H1 (cell line): Measurements from ENCODE around the gene GPC3. TPM values are rescaled to one million over a fixed set of nuclear protein-coding genes. Genes with fewer than 3 reads are reported as not detected.

ENCODE experiments used
- CTCF ChIA-PET: fragments of 300-600 bp; sonication (Branson Sonifier 250); formaldehyde crosslinking; loops from one replicate; lab custom pipeline; 2021; ENCODE audit not compliant: partially characterized antibody; lab: Charles Lee
- POLR2A ChIA-PET: fragments of 300-600 bp; sonication (Branson Sonifier 250); formaldehyde crosslinking; loops from one replicate; lab custom pipeline; 2021; ENCODE audit warnings: inconsistent platforms; ENCODE audit not compliant: partially characterized antibody; lab: Charles Lee
- DNase-seq, 2 experiments: peaks; one replicate each; pipeline versions ENCODE4 v3.0.0 to v3.0.0-alpha.2; 2010 to 2022; ENCODE audit warnings: low spot score in 2 of 2, low read depth in 1 of 2, mixed read lengths in 1 of 2
- FAIRE-seq: peaks from 2 replicates; lab custom pipeline; 2011; peaks lifted over from hg19 to GRCh38; lab: Jason Lieb, UNC
- H2AFZ ChIP-seq: 2 replicates; pipeline ENCODE4 v1.8.1; 2012; ENCODE audit warnings: low read length, inconsistent platforms
- H2AK5ac ChIP-seq: 2 replicates; pipeline ENCODE4 v1.6.1; 2013; ENCODE audit warnings: low read depth, low read length
- H2BK120ac ChIP-seq: replicated peaks from 2 replicates; pipeline ENCODE3; 2013; ENCODE audit warnings: low read depth, low read length, inconsistent platforms
- H2BK12ac ChIP-seq: 2 replicates; pipeline ENCODE4 v1.6.1; 2013; ENCODE audit warnings: low read depth, low read length
- H2BK15ac ChIP-seq: 2 replicates; pipeline ENCODE4 v1.6.1; 2013; ENCODE audit warnings: low read length
- H2BK20ac ChIP-seq: 2 replicates; pipeline ENCODE4 v1.6.1; 2013; ENCODE audit warnings: low read length
- H2BK5ac ChIP-seq: 2 replicates; pipeline ENCODE4 v1.6.1; 2013; ENCODE audit warnings: low read depth, low read length
- H3K14ac ChIP-seq: 2 replicates; pipeline ENCODE4 v1.6.1; 2013; ENCODE audit warnings: inconsistent platforms; ENCODE audit not compliant: insufficient read length
- H3K18ac ChIP-seq: 2 replicates; pipeline ENCODE4 v1.6.1; 2013; ENCODE audit warnings: low read length; ENCODE audit errors: extremely low read depth
- H3K23ac ChIP-seq: 2 replicates; pipeline ENCODE4 v1.6.1; 2013; ENCODE audit warnings: inconsistent platforms; ENCODE audit not compliant: insufficient read length
- H3K23me2 ChIP-seq: 2 replicates; pipeline ENCODE4 v1.6.1; 2013; ENCODE audit warnings: low read depth, low read length
- H3K27ac ChIP-seq: 2 replicates; pipeline ENCODE4 v1.6.1; 2011; ENCODE audit warnings: low read depth, low read length, inconsistent platforms
- H3K27me3 ChIP-seq, 4 experiments: replicated peaks in 1 of 4; 1 replicate in 1 of 4; 2 replicates in 3 of 4; pipeline versions ENCODE4 v1.6.1 to v1.8.1; 2011 to 2013; ENCODE audit warnings: low read length in 3 of 4, mild to moderate bottlenecking in 3 of 4, inconsistent platforms in 2 of 4, mixed read lengths in 2 of 4, moderate library complexity in 1 of 4; ENCODE audit not compliant: control insufficient read depth in 3 of 4, insufficient read depth in 3 of 4; ENCODE audit errors: extremely low read depth in 1 of 4
- H3K36me3 ChIP-seq, 4 experiments: 2 replicates each; pipeline versions ENCODE4 v1.6.1 to v1.8.1; 2011 to 2013; ENCODE audit warnings: mild to moderate bottlenecking in 4 of 4, low read length in 3 of 4, moderate library complexity in 2 of 4, control low read depth in 1 of 4, inconsistent platforms in 1 of 4; ENCODE audit not compliant: insufficient read depth in 4 of 4, control insufficient read depth in 2 of 4
- H3K4ac ChIP-seq: replicated peaks from 2 replicates; pipeline ENCODE3; 2013; ENCODE audit warnings: low read length, low read depth, mixed read lengths, inconsistent platforms; ENCODE audit not compliant: insufficient read length
- H3K4me1 ChIP-seq, 4 experiments: replicated peaks in 1 of 4; 1 replicate in 1 of 4; 2 replicates in 3 of 4; pipeline versions ENCODE4 v1.6.1 to v1.8.1; 2011 to 2013; ENCODE audit warnings: low read length in 3 of 4, inconsistent platforms in 2 of 4, mixed read lengths in 1 of 4; ENCODE audit not compliant: insufficient read depth in 4 of 4, control insufficient read depth in 3 of 4
- H3K4me2 ChIP-seq, 2 experiments: 2 replicates each; pipeline versions ENCODE4 v1.6.1 to v1.8.1; 2011 to 2013; ENCODE audit warnings: low read depth in 2 of 2, low read length in 2 of 2, control low read depth in 1 of 2, inconsistent platforms in 1 of 2, mild to moderate bottlenecking in 1 of 2; ENCODE audit not compliant: insufficient read depth in 1 of 2
- H3K4me3 ChIP-seq, 4 experiments: fragments of 200-600, 300-600 bp in 1 of 4; sonication (generic), shearing (Covaris generic), sonication (Bioruptor Twin) in 1 of 4; 2 replicates each; pipeline versions ENCODE4 v1.5.1 to v1.8.1; 2011 to 2016; ENCODE audit warnings: low read length in 4 of 4, low read depth in 3 of 4, control low read depth in 2 of 4, inconsistent platforms in 2 of 4, mild to moderate bottlenecking in 2 of 4, mixed read lengths in 1 of 4, moderate library complexity in 1 of 4; ENCODE audit not compliant: insufficient read depth in 2 of 4; ENCODE audit errors: extremely low read depth in 1 of 4
- H3K56ac ChIP-seq: replicated peaks from 2 replicates; pipeline ENCODE3; 2013; ENCODE audit warnings: low read depth, mild to moderate bottlenecking, mixed read lengths, low read length, inconsistent platforms; ENCODE audit not compliant: insufficient read length
- H3K79me1 ChIP-seq: 2 replicates; pipeline ENCODE4 v1.6.1; 2013; ENCODE audit warnings: low read depth, low read length, control low read depth
- H3K79me2 ChIP-seq, 2 experiments: 2 replicates each; pipeline versions ENCODE4 v1.6.1 to v1.8.1; 2012 to 2013; ENCODE audit warnings: low read length in 2 of 2, mild to moderate bottlenecking in 2 of 2, inconsistent platforms in 1 of 2; ENCODE audit not compliant: insufficient read depth in 2 of 2, control insufficient read depth in 1 of 2
- H3K9ac ChIP-seq, 4 experiments: replicated peaks in 1 of 4; 1 replicate in 1 of 4; 2 replicates in 3 of 4; pipeline versions ENCODE4 v1.6.1 to v1.8.1; 2011 to 2013; ENCODE audit warnings: low read depth in 3 of 4, low read length in 3 of 4, control low read depth in 2 of 4, mild to moderate bottlenecking in 2 of 4, moderate library complexity in 2 of 4, inconsistent platforms in 1 of 4; ENCODE audit errors: extremely low read depth in 1 of 4
- H3K9me3 ChIP-seq, 2 experiments: 2 replicates each; pipeline versions ENCODE4 v1.6.1 to v1.8.1; 2012 to 2013; ENCODE audit warnings: mild to moderate bottlenecking in 2 of 2, moderate library complexity in 2 of 2, control low read depth in 1 of 2, inconsistent platforms in 1 of 2, low read depth in 1 of 2, low read length in 1 of 2, mixed read lengths in 1 of 2; ENCODE audit not compliant: insufficient read depth in 2 of 2
- H4K20me1 ChIP-seq, 2 experiments: replicated peaks in 1 of 2; 2 replicates each; pipeline versions ENCODE3 to v1.8.1; 2011 to 2013; ENCODE audit warnings: inconsistent platforms in 2 of 2, low read length in 2 of 2, mild to moderate bottlenecking in 1 of 2; ENCODE audit not compliant: insufficient read depth in 2 of 2, control insufficient read depth in 1 of 2
- H4K5ac ChIP-seq: 2 replicates; pipeline ENCODE4 v1.6.1; 2013; ENCODE audit warnings: low read length, low read depth, mixed read lengths, inconsistent platforms; ENCODE audit not compliant: insufficient read length
- H4K8ac ChIP-seq: 2 replicates; pipeline ENCODE4 v1.8.0; 2013; ENCODE audit warnings: mild to moderate bottlenecking, moderate library complexity, low read length, inconsistent platforms; ENCODE audit not compliant: insufficient read depth; ENCODE audit errors: extremely low read depth
- H4K91ac ChIP-seq: replicated peaks from 2 replicates; pipeline ENCODE3; 2013; ENCODE audit warnings: low read length, mixed read lengths, inconsistent platforms; ENCODE audit not compliant: insufficient read length
- BACH1 ChIP-seq: IDR thresholded peaks from 2 replicates; pipeline ENCODE4 v1.6.1; 2012; ENCODE audit warnings: low read length, improper control_type of control experiment
- CBX8 ChIP-seq: fragments of 300-800, 300-1000 bp; sonication (generic); IDR thresholded peaks from 2 replicates; pipeline ENCODE4 v1.7.1; 2016; ENCODE audit warnings: low read depth, low read length, borderline replicate concordance
- CHD1 ChIP-seq: IDR thresholded peaks from 2 replicates; pipeline ENCODE4 v1.6.1; 2012; ENCODE audit warnings: low read depth, low read length, improper control_type of control experiment
- EGR1 ChIP-seq: IDR thresholded peaks from 2 replicates; pipeline ENCODE4 v1.6.1; 2011; ENCODE audit warnings: low read depth, low read length, borderline replicate concordance
- GABPA ChIP-seq: IDR thresholded peaks from 2 replicates; pipeline ENCODE4 v1.6.1; 2011; ENCODE audit warnings: mild to moderate bottlenecking, low read length, moderate library complexity, borderline replicate concordance; ENCODE audit not compliant: insufficient read depth
- HDAC2 ChIP-seq, 2 experiments: fragments of 300-600 bp in 1 of 2; sonication (generic) in 1 of 2; IDR thresholded peaks; 2 replicates each; pipeline ENCODE4 v1.6.1; 2011 to 2012; ENCODE audit warnings: low read depth in 2 of 2, low read length in 2 of 2, mild to moderate bottlenecking in 2 of 2, moderate library complexity in 2 of 2, borderline replicate concordance in 1 of 2, inconsistent platforms in 1 of 2
- HDAC6 ChIP-seq: IDR thresholded peaks from one replicate; pipeline ENCODE4 v1.7.1; 2012; ENCODE audit warnings: low read depth, mild to moderate bottlenecking, inconsistent platforms, low read length, moderate library complexity
- KDM5A ChIP-seq: fragments of 200-600 bp; IDR thresholded peaks from 2 replicates; pipeline ENCODE4 v1.7.1; 2012; ENCODE audit warnings: mild to moderate bottlenecking, low read length, inconsistent platforms, mixed read lengths
- POLR2A ChIP-seq, 2 experiments: IDR thresholded peaks; 1 replicate in 1 of 2; 2 replicates in 1 of 2; pipeline ENCODE4 v1.6.1; 2011; ENCODE audit warnings: low read depth in 2 of 2, low read length in 2 of 2, mild to moderate bottlenecking in 2 of 2; ENCODE audit errors: control extremely low read depth in 1 of 2
- POU5F1 ChIP-seq: IDR thresholded peaks from 2 replicates; pipeline ENCODE4 v1.6.1; 2011; ENCODE audit warnings: low read depth, mild to moderate bottlenecking, low read length, moderate library complexity
- RFX5 ChIP-seq: IDR thresholded peaks from 2 replicates; pipeline ENCODE4 v1.6.1; 2011; ENCODE audit warnings: low read depth, low read length, improper control_type of control experiment, borderline replicate concordance
- RNF2 ChIP-seq: fragments of 200-900, 300-1000 bp; sonication (generic); IDR thresholded peaks from 2 replicates; pipeline ENCODE4 v1.7.1; 2016; ENCODE audit warnings: borderline replicate concordance, low read depth, mild to moderate bottlenecking, antibody characterized with exemption, low read length; ENCODE audit not compliant: poor library complexity, severe bottlenecking; ENCODE audit errors: missing control alignments
- SAP30 ChIP-seq: fragments of 300-600 bp; sonication (generic); IDR thresholded peaks from 2 replicates; pipeline ENCODE4 v1.7.1; 2012; ENCODE audit warnings: low read length, moderate library complexity, mild to moderate bottlenecking, inconsistent platforms; ENCODE audit not compliant: insufficient read depth, insufficient replicate concordance
- SP1 ChIP-seq: IDR thresholded peaks from 2 replicates; pipeline ENCODE4 v1.6.1; 2011; ENCODE audit warnings: low read depth, low read length
- SP2 ChIP-seq: IDR thresholded peaks from 2 replicates; pipeline ENCODE4 v1.6.1; 2012; ENCODE audit warnings: mild to moderate bottlenecking, low read length, inconsistent platforms
- WGBS, 2 experiments: shearing (Covaris generic) in 1 of 2; methylation state at CpG; one replicate each; pipeline versions ENCODE4 v1.1.6 to v1.1.7; 2013 to 2015; ENCODE audit warnings: low lambda C conversion rate in 2 of 2, mixed read lengths in 2 of 2, inconsistent platforms in 1 of 2, low coverage in 1 of 2, missing lambda C conversion rate in 1 of 2; ENCODE audit not compliant: insufficient replicate concordance in 2 of 2, insufficient coverage in 1 of 2, insufficient read length in 1 of 2; ENCODE audit errors: extremely low coverage in 1 of 2, missing lambda C conversion rate in 1 of 2; 5-methylcytosine and 5-hydroxymethylcytosine counted together
- polyA plus RNA-seq, 7 experiments: library from polyadenylated mRNA; depleted of rRNA in 3 of 7; stranded (reverse) in 5 of 7; unstranded in 2 of 7; fragments of >200 nt in 5 of 7; fragments of 200-250 nt in 2 of 7; gene quantifications; 1 replicate in 5 of 7; 2 replicates in 1 of 7; 4 replicates in 1 of 7; pipeline versions ENCODE4 v1.2.1 to v1.2.3, GENCODE V29; 2011 to 2013; ENCODE audit warnings: missing spikeins in 2 of 7, mixed read lengths in 2 of 7
- total RNA-seq: library from RNA; stranded (reverse); fragmentation: NEBNext Ultra II Directional; extraction: Animal tissue kit (Norgen Biotek cat#: 25700); gene quantifications from 2 replicates; pipeline ENCODE4 v1.2.1, GENCODE V29; 2021

GPC3 gene
- total and polyA plus RNA-seq, 2 of the 8 experiments (the other 6 are each of a cell fraction or from before 2014, with no cell fraction given): 64.8 to 71.9 TPM

- H3K9ac ChIP-seq: no peak overlapping the region
- no peak overlapping the region for H2AFZ ChIP-seq
- no peak overlapping the region for H3K27ac ChIP-seq
- no peak overlapping the region for H2BK5ac ChIP-seq
- H3K4me3 ChIP-seq: no peak overlapping the region
- no peak overlapping the region for H3K4ac ChIP-seq
- no peaks in the 10 kb centered on the region for H3K79me2 ChIP-seq
- WGBS, 2 experiments: 100% methylated on average over 1 of the region's 1 CpG; no CpG with 5 or more reads in 1 of the 2 experiments
- H3K18ac ChIP-seq: no peak overlapping the region
- no peak overlapping the region for H3K4me2 ChIP-seq
- H3K36me3 ChIP-seq: no peaks in the 10 kb centered on the region
- no peaks in the 10 kb centered on the region for H3K9me3 ChIP-seq
- H2BK12ac ChIP-seq: no peak overlapping the region
- H3K27me3 ChIP-seq: no peaks in the 10 kb centered on the region
- H2BK15ac ChIP-seq: no peak overlapping the region
- H3K23ac ChIP-seq: no peak overlapping the region
- POLR2A ChIA-PET: no interaction called here
- CTCF ChIA-PET: interaction anchor here (0.7 kb wide), 1 partner anchor 104 kb away, joined by 3 read pairs; no protein-coding TSS in a partner anchor
- H3K14ac ChIP-seq: no peak overlapping the region
- no peaks in the 10 kb centered on the region for H3K79me1 ChIP-seq
- FAIRE-seq (peak; percentile 48), DNase-seq (no peak)
- H3K4me1 ChIP-seq: no peaks in the 10 kb centered on the region
- no peak overlapping the region for H4K8ac ChIP-seq
- no peak overlapping the region for H2AK5ac ChIP-seq
- no peaks in the 10 kb centered on the region for H3K23me2 ChIP-seq
- H4K91ac ChIP-seq: no peak overlapping the region
- no peak overlapping the region for H2BK120ac ChIP-seq
- H4K5ac ChIP-seq: no peak overlapping the region
- no peak overlapping the region for H2BK20ac ChIP-seq
- H3K56ac ChIP-seq: no peak overlapping the region
- no peaks in the 10 kb centered on the region for H4K20me1 ChIP-seq
- no peak for TF ChIP-seq POLR2A (IDR thresholded peaks at IDR 0.05; ENCODE audit: control extremely low read depth in 1 of 2, low read depth in 2 of 2, low read length in 2 of 2)
- TF ChIP-seq RNF2: no peak
- no peak for TF ChIP-seq SP1
- no peak for TF ChIP-seq RFX5
- TF ChIP-seq POU5F1: no peak
- TF ChIP-seq EGR1: no peak
- TF ChIP-seq HDAC2 (IDR thresholded peaks at IDR 0.05; ENCODE audit: borderline replicate concordance in 1 of 2, low read depth in 2 of 2, low read length in 2 of 2): no peak
- TF ChIP-seq KDM5A: no peak
- TF ChIP-seq GABPA: no peak
- no peak for TF ChIP-seq CBX8
- no peak for TF ChIP-seq CHD1
- TF ChIP-seq SP2: no peak
- TF ChIP-seq SAP30: no peak
- no peak for TF ChIP-seq HDAC6
- TF ChIP-seq BACH1: no peak
Observed at GRCh38 chrX:133568109-133568508, 417.3 kb downstream of the GPC3 start.
